ENCODE measurements around the gene NFKBIE.
A peak's percentile ranks its signal among the peaks of the same experiment; 100 is the strongest.

Gene NFKBIE

DNA sequence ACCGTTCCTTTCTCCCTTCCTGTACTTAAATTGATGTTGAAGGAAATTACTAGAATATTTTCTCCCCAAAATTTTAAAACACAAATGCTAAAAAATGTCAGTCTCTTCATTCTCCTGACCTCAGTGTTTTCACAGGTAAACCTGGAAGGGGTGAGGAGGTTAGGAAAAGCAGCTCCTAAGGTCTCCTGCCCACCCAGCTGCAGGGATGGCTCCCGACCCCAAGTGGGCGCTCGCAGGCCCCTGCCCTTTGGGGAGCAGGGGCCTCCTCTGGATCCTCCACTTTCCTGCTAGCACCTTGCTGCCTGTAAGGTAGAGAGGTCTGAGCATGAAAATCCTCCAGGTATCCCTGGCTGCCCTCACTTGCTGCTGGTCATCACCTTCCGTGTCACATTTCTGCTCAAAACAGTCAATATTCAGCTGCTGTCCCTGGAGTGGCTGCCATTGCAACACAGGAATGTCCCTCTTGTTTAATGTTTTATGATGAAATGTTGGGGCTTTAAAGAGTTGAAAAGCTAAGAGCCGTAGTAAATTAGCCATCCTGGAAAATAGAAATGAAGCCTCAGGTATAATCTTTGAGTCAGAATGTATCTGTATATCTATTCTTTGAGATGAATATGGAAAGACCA lies 29.3 kb downstream of the NFKBIE start:
- H3K4me1 ChIP-seq (ENCODE audit: insufficient read depth, low read length, poor library complexity, severe bottlenecking): no peaks in the 10 kb centered on the region
- H3K9ac ChIP-seq (ENCODE audit: low read depth, low read length, poor library complexity, severe bottlenecking): no peak overlapping the region

GRCh38 chr6:44235269-44235668 lies 30.1 kb downstream of the NFKBIE start:
- no peak overlapping the region for H2AFZ ChIP-seq (ENCODE audit: low read length)
- H3K4me3 ChIP-seq (ENCODE audit: low read length, poor library complexity, severe bottlenecking): no peak overlapping the region
- no peak overlapping the region for H3K9ac ChIP-seq (ENCODE audit: low read depth, low read length, poor library complexity, severe bottlenecking)
- no peaks in the 10 kb centered on the region for H3K4me1 ChIP-seq (ENCODE audit: insufficient read depth, low read length, poor library complexity, severe bottlenecking)
- no peaks in the 10 kb centered on the region for H3F3A ChIP-seq (ENCODE audit: low read depth)
- TF ChIP-seq EZH2phosphoT487 (IDR thresholded peaks at IDR 0.05; ENCODE audit: borderline replicate concordance) (no peak), CTCF (conservative IDR thresholded peaks at IDR 0.05; ENCODE audit: low read length) (no peak)
- H3K27me3 ChIP-seq (ENCODE audit: insufficient read depth, low read length, poor library complexity, severe bottlenecking): no peaks in the 10 kb centered on the region
- H3K36me3 ChIP-seq (ENCODE audit: insufficient read depth, low read length): peaks cover 5% of the 10 kb centered on the region; the same call in 1 of the 2 replicates
- no peaks in the 10 kb centered on the region for H4K20me1 ChIP-seq (ENCODE audit: insufficient read depth, low read length, poor library complexity, severe bottlenecking)
- no peaks in the 10 kb centered on the region for H3K79me2 ChIP-seq (ENCODE audit: insufficient read depth, low read length)
- no peaks in the 10 kb centered on the region for H3K9me3 ChIP-seq (ENCODE audit: insufficient read depth, low read depth, low read length)
- no peak overlapping the region for H3K4me2 ChIP-seq (ENCODE audit: low read depth, low read length, poor library complexity, severe bottlenecking)
- H3K9me2 ChIP-seq (replicated peaks; ENCODE audit: low read depth, low read length): no peaks in the 10 kb centered on the region

More for the DNA sequence above, 29.3 kb downstream of the NFKBIE start:
- no peaks in the 10 kb centered on the region for H4K20me1 ChIP-seq (ENCODE audit: insufficient read depth, low read length, poor library complexity, severe bottlenecking)
- no peaks in the 10 kb centered on the region for H3K9me3 ChIP-seq (ENCODE audit: insufficient read depth, low read depth, low read length)
- H3K27me3 ChIP-seq (ENCODE audit: insufficient read depth, low read length, poor library complexity, severe bottlenecking): no peaks in the 10 kb centered on the region
- TF ChIP-seq EZH2phosphoT487 (IDR thresholded peaks at IDR 0.05; ENCODE audit: borderline replicate concordance): no peak
- no peak for TF ChIP-seq CTCF (conservative IDR thresholded peaks at IDR 0.05; ENCODE audit: low read length)
- H3F3A ChIP-seq (ENCODE audit: low read depth): no peaks in the 10 kb centered on the region
- no peak overlapping the region for H3K4me2 ChIP-seq (ENCODE audit: low read depth, low read length, poor library complexity, severe bottlenecking)
- no peak overlapping the region for H2AFZ ChIP-seq (ENCODE audit: low read length)
- H3K79me2 ChIP-seq (ENCODE audit: insufficient read depth, low read length): no peaks in the 10 kb centered on the region
- no peak overlapping the region for H3K4me3 ChIP-seq (ENCODE audit: low read length, poor library complexity, severe bottlenecking)
- no peaks in the 10 kb centered on the region; the same call in 1 of the 2 replicates for H3K36me3 ChIP-seq (ENCODE audit: insufficient read depth, low read length)
- H3K9me2 ChIP-seq (replicated peaks; ENCODE audit: low read depth, low read length): no peaks in the 10 kb centered on the region

DNA sequence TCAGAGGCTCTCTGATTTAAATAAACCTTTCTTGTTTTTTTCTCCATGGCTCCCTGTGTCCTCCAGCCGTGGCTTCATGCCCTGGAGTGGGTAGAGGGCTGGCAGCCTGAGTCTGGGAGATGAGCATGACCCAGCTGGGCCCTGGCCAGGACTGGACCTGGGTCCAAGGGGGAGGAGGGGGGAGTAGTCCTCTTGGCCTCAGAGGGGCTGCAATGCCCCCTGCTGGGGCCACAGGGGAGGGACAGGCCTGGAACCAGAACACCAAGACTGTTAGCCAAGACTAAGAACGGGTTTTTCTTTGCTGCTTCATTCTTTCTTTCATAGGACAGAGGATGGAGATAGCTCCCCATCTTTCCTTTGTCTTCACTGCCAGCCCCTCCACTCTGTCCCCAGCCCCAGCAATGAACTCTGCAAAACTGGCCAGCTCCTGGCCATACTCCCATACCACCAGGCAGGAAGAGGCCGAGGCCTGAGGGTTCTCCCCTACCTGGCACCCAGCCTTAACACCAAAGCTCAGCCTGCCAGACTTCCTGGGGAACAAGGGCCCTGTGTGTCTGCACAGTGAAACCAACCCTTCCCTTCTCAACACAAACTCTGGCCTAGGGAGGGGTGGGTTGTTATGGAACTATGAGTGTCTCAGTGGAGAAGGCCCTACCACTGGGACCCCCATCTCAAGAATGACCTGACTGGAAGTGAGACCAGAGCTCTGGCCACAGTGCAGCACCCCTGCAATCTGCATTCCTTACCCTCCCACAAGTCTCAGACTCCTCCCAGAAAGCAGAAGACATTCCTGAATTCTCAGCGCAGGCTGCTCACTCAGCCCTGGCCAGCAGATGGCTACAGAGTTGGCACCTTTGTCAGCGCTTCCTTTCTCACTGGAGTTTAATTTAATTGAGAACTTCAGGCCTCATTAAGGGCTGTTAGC lies 31.0 kb downstream of the NFKBIE start:
- TF ChIP-seq EZH2phosphoT487 (IDR thresholded peaks at IDR 0.05; ENCODE audit: borderline replicate concordance): no peak
- TF ChIP-seq CTCF (conservative IDR thresholded peaks at IDR 0.05; ENCODE audit: low read length): peak; percentile 93
- Histone ChIP-seq H2AFZ (ENCODE audit: low read length) (no peak overlapping the region), H3K36me3 (ENCODE audit: insufficient read depth, low read length) (peaks cover 5% of the 10 kb centered on the region; the same call in 1 of the 2 replicates), H3K4me3 (ENCODE audit: low read length, poor library complexity, severe bottlenecking) (no peak overlapping the region), H4K20me1 (ENCODE audit: insufficient read depth, low read length, poor library complexity, severe bottlenecking) (no peaks in the 10 kb centered on the region), H3K4me1 (ENCODE audit: insufficient read depth, low read length, poor library complexity, severe bottlenecking) (no peaks in the 10 kb centered on the region), H3K79me2 (ENCODE audit: insufficient read depth, low read length) (no peaks in the 10 kb centered on the region), H3K9ac (ENCODE audit: low read depth, low read length, poor library complexity, severe bottlenecking) (no peak overlapping the region), H3K27me3 (ENCODE audit: insufficient read depth, low read length, poor library complexity, severe bottlenecking) (no peaks in the 10 kb centered on the region), H3K9me3 (ENCODE audit: insufficient read depth, low read depth, low read length) (no peaks in the 10 kb centered on the region), H3F3A (ENCODE audit: low read depth) (no peaks in the 10 kb centered on the region), H3K4me2 (ENCODE audit: low read depth, low read length, poor library complexity, severe bottlenecking) (no peak overlapping the region), H3K9me2 (replicated peaks; ENCODE audit: low read depth, low read length) (no peaks in the 10 kb centered on the region)
